Cardiac fibroblast (primary cell): Measurements from ENCODE around the gene USP28.
"Not testable (repeated sequence)": the region's sequence is repeated elsewhere in the genome, so short reads cannot be mapped to it uniquely, and the experiment has no call there.

Experiments used
- DNase-seq, 2 donors: peaks; one replicate each; pipeline versions ENCODE4 v3.0.0 to v3.0.0-alpha.2; 2010; ENCODE audit warnings: low read depth in 2 of 2
- H3K4me3 ChIP-seq, 2 donors: replicated peaks in 1 of 2; 1 replicate in 1 of 2; 2 replicates in 1 of 2; pipeline ENCODE4 v1.5.1; 2011; ENCODE audit warnings: low read depth in 2 of 2, low read length in 2 of 2, mild to moderate bottlenecking in 2 of 2, moderate library complexity in 1 of 2
- TF ChIP-seq, protein P1 (sequence below): IDR thresholded peaks from one replicate; pipeline ENCODE4 v1.5.1; 2011; ENCODE audit warnings: low read depth, mild to moderate bottlenecking, low read length, inconsistent platforms

Gene USP28

DNA sequence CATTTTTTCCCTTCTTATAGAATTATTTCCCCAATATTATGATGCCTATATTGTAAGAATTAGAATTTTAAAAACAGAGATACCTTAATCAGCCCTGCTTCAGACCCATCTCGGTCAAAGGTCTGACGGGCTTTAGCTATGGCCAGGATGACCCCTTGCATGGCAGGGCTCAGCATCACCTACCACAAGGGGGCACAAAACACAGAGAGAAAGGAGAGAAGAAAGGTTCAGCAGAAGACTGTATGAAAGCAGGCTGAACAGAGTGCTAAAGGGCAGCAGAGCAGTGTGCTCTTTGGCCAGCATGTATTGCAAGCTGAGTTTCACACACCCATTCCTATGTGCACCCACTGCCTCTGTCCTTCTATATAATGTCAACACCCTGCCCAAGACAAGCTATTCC, 69.0 kb downstream of the USP28 start:
- H3K4me3 ChIP-seq = no peak overlapping the region
- peak; percentile 43 for DNase-seq
- TF ChIP-seq, protein P1, sequence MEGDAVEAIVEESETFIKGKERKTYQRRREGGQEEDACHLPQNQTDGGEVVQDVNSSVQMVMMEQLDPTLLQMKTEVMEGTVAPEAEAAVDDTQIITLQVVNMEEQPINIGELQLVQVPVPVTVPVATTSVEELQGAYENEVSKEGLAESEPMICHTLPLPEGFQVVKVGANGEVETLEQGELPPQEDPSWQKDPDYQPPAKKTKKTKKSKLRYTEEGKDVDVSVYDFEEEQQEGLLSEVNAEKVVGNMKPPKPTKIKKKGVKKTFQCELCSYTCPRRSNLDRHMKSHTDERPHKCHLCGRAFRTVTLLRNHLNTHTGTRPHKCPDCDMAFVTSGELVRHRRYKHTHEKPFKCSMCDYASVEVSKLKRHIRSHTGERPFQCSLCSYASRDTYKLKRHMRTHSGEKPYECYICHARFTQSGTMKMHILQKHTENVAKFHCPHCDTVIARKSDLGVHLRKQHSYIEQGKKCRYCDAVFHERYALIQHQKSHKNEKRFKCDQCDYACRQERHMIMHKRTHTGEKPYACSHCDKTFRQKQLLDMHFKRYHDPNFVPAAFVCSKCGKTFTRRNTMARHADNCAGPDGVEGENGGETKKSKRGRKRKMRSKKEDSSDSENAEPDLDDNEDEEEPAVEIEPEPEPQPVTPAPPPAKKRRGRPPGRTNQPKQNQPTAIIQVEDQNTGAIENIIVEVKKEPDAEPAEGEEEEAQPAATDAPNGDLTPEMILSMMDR = peak; percentile 61

DNA sequence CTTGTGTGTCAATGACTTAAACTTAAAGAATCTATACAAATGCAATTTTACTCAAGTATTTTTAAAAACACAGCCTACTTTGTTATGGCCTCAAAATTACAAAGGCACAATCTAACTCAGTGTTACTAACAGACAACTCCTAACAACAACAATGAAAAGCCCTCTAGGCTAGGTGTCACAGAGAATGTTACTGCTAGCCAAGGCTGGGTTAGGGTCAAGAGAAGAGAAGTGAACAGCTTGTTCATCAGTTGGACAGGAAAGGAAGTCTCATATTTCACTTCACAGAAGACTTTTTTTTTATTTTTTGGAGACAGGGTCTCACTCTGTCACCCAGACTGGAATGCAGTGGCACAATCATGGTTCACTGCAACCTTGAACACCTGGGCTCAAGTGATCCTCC, 69.7 kb downstream of the USP28 start:
- DNase-seq = no peak
- TF ChIP-seq, protein P1 = no peak
- H3K4me3 ChIP-seq = no peak overlapping the region

DNA sequence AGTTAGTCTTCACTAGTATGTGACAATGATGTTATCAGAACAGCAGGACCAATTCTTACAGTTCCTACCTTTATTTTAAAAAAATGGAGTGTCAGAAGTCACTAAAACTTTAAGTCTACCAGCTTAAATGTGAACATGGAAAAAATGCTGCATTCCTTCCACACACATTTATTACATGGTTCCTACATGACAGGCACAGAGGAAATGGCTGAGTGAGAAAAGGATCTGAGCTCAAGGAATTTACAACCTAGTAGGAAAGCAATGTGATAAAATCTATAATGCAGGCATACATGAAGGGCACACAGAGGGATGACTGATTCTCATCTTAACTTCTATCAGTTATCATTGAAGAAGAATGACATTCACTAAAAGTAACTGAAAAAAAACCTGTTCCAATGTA, 72.8 kb downstream of the USP28 start:
- DNase-seq = no peak
- no peak overlapping the region for H3K4me3 ChIP-seq
- TF ChIP-seq, protein P1 = no peak

DNA sequence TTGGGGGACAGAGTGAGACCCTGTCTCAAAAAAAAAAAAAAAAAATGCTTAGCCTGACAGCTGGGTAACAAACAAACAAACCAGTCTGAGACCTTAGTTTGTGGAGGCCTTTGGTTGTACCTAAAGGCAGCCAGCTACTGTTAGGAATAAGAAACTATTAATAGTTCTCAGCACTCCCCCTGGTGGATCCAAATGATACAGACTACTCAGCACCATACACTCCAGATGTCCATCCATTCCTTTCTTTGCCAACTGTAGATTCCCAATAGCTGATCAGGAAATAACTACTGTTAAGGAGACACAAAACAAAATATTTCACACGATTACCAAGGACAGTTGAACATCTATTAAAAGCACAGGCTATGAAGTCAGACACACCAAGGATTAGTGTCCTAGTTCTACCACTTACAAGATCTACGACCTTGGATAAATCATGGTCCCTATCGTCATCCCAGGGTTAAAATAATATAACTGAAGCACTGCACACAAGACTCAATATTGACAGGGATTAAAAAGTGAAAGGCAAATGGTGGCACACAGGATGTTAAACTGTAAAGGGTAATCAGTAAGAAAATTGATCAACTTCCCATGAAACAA, 78.6 kb downstream of the USP28 start:
- no peak overlapping the region for H3K4me3 ChIP-seq
- DNase-seq = peak; percentile 58 to 59
- TF ChIP-seq, protein P1 = peak; percentile 70

DNA sequence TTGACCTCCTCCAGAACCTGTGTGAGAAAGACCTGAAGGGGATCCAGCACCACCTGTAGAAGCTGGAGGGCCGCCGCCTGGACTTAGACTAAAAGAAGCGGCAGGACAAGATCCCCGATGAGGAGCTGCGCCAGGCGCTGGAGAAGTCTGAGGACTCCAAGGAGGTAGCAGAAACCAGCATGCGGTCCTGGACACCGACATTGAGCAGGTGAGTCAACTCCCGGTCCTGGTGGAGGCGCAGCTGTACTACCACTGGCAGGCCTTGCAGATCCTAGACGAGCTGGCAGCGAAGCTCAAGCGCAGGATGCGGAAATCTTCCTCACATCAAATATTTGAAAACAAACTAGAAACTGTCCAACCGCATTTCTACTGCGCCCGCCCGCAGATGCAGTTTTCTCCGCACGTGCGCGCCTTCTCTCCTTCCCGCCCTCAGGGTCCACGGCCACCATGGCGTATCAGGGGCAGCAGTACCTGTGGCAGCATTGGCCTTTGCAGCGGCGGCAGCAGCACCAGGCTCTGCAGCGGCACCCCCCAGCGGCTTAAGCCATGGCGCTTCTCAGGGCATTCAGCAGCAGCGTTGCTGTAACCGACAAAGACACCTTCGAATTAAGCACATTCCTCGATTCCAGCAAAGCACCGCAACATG, 85.6 kb downstream of the USP28 start:
- DNase-seq = no peak
- TF ChIP-seq, protein P1 = no peak
- no peak overlapping the region for H3K4me3 ChIP-seq

DNA sequence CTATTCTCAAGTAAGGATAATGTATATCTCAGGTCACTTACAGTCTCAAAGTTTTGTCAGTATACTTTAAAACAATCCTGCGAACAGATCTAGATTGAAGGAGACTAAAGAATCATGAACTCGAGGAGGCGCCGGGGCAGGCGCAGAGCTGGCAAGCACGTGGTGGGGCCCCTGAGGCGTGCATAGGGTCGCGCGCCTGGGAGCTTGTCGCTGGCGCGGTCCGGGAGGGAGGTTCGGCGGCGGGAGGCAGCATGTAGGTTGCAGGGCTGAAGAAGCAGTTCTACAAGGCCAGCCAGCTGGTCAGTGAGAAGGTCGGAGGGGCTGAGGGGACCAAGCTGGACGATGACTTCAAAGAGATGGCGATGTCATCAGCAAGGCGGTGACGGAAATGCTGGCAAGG, 86.4 kb downstream of the USP28 start:
- not testable (repeated sequence) for H3K4me3 ChIP-seq, DNase-seq

DNA sequence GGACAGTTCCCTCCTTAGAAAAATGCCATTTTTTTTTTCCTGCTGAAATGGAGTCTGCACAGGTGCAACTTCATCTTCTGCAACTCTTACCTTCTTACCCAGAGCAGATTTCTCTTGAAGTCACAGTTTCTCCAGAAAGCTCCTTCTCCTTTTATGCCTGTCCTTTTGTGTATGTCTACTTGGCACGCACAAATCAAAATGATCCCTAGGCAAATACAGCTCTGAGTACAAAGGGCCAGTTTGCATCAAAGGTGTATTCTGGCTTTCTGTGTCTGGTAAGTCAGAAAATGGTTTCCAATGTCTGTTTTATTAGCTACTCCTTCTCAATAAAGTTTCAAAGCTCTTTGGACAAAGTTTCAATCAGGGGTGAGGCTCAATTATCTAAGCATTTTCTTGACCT, 93.2 kb downstream of the USP28 start:
- no peak for DNase-seq
- TF ChIP-seq, protein P1 = no peak
- no peak overlapping the region for H3K4me3 ChIP-seq
